Thymus (tissue), 11 donors: ENCODE measurements around the gene CHST9. TPM values are rescaled to one million over a fixed set of nuclear protein-coding genes. Genes with fewer than 3 reads are reported as not detected.

Experiments
- DNase-seq, 9 donors: peaks; one replicate each; pipeline ENCODE4 v3.0.0-alpha.2; 2013; ENCODE audit warnings: low spot score in 9 of 9, low read depth in 6 of 9, missing footprints in 1 of 9
- H3K27ac ChIP-seq, 2 donors: one replicate each; pipeline ENCODE4 v1.5.1; 2013; ENCODE audit warnings: control low read depth in 1 of 2, low read depth in 1 of 2, low read length in 1 of 2, mild to moderate bottlenecking in 1 of 2, moderate library complexity in 1 of 2
- H3K27me3 ChIP-seq, 2 donors: one replicate each; pipeline ENCODE4 v1.5.1; 2013; ENCODE audit warnings: low read length in 1 of 2; ENCODE audit not compliant: control insufficient read depth in 2 of 2, insufficient read depth in 1 of 2
- H3K36me3 ChIP-seq, 2 donors: one replicate each; pipeline ENCODE4 v1.5.1; 2013; ENCODE audit warnings: low read length in 1 of 2, mild to moderate bottlenecking in 1 of 2, moderate library complexity in 1 of 2; ENCODE audit not compliant: control insufficient read depth in 2 of 2, insufficient read depth in 2 of 2
- H3K4me1 ChIP-seq, 2 donors: one replicate each; pipeline ENCODE4 v1.5.1; 2013; ENCODE audit warnings: low read length in 2 of 2; ENCODE audit not compliant: control insufficient read depth in 2 of 2, insufficient read depth in 2 of 2
- H3K4me3 ChIP-seq, 2 donors: one replicate each; pipeline ENCODE4 v1.5.1; 2013; ENCODE audit warnings: low read length in 2 of 2, control low read depth in 1 of 2, mild to moderate bottlenecking in 1 of 2
- H3K9me3 ChIP-seq, 2 donors: one replicate each; pipeline ENCODE4 v1.5.1; 2013; ENCODE audit warnings: low read length in 1 of 2, mild to moderate bottlenecking in 1 of 2; ENCODE audit not compliant: control insufficient read depth in 2 of 2, insufficient read depth in 1 of 2
- WGBS: extraction: QIAGEN DNeasy Blood & Tissue Kit; methylation state at CpG from one replicate; pipeline ENCODE4 v1.1.7; 2013; 5-methylcytosine and 5-hydroxymethylcytosine counted together
- polyA plus RNA-seq: library from polyadenylated mRNA; stranded (reverse); fragments of 200-250 nt; gene quantifications from one replicate; pipeline ENCODE4 v1.2.3, GENCODE V29; 2013
- total RNA-seq: library from RNA; stranded (reverse); fragments of 120-200 nt; gene quantifications from one replicate; pipeline ENCODE4 v1.2.4, GENCODE V29; 2013
- donor health status: healthy.

The CHST9 gene
- total and polyA plus RNA-seq, 2 donors = 0.24 to 0.87 TPM

- no peaks in the 10 kb centered on the region for H3K36me3 ChIP-seq
- no peaks in the 10 kb centered on the region for H3K4me1 ChIP-seq
- H3K9me3 ChIP-seq = no peaks in the 10 kb centered on the region
- H3K27me3 ChIP-seq = peaks cover 5 to 34% of the 10 kb centered on the region in 2 donors
- H3K27ac ChIP-seq = no peak overlapping the region
- WGBS = 87% methylated on average over 4 of the region's 4 CpGs
- DNase-seq = no peak
- H3K4me3 ChIP-seq = no peak overlapping the region
Measured at GRCh38 chr18:26867471-26867870, 317.6 kb downstream of the CHST9 start.

- Histone ChIP-seq H3K4me3 (no peak within 1 kb of the TSS), H3K27ac (no peak within 1 kb of the TSS)
Measured at GRCh38 chr18:26865557-26865956, 319.6 kb downstream of the CHST9 start, which contains the start of gene AQP4. AQP4 (minus strand) TSS chr18:26865707; CDS start chr18:26865689, 18 bp downstream.

GRCh38 chr18:26864658-26865057 lies 320.4 kb downstream of the CHST9 start:
- no peaks in the 10 kb centered on the region for H3K4me1 ChIP-seq
- H3K4me3 ChIP-seq = no peak overlapping the region
- DNase-seq = no peak
- peaks cover 7 to 43% of the 10 kb centered on the region in 2 donors for H3K27me3 ChIP-seq
- H3K36me3 ChIP-seq = no peaks in the 10 kb centered on the region
- H3K27ac ChIP-seq = no peak overlapping the region
- 67% methylated on average over 7 of the region's 7 CpGs for WGBS
- H3K9me3 ChIP-seq = no peaks in the 10 kb centered on the region

More at GRCh38 chr18:26865557-26865956, 319.6 kb downstream of the CHST9 start, which contains the start of gene AQP4:
- no peak for DNase-seq
- WGBS = 83% methylated on average over 5 of the region's 5 CpGs
- H3K9me3 ChIP-seq = no peaks in the 10 kb centered on the region
- H3K4me1 ChIP-seq = no peaks in the 10 kb centered on the region
- H3K36me3 ChIP-seq = no peaks in the 10 kb centered on the region
- H3K27me3 ChIP-seq = peaks cover 7 to 42% of the 10 kb centered on the region in 2 donors

- no peaks in the 10 kb centered on the region for H3K9me3 ChIP-seq
- no peaks in the 10 kb centered on the region for H3K36me3 ChIP-seq
- no peaks in the 10 kb centered on the region for H3K4me1 ChIP-seq
- peaks cover 7 to 43% of the 10 kb centered on the region in 2 donors for H3K27me3 ChIP-seq
- no peak overlapping the region for H3K4me3 ChIP-seq
- 28% methylated on average over 9 of the region's 9 CpGs for WGBS
- DNase-seq = no peak
- no peak overlapping the region for H3K27ac ChIP-seq
Measured at GRCh38 chr18:26863921-26864497, 321.1 kb downstream of the CHST9 start.

- Histone ChIP-seq H3K27ac (no peak overlapping the region), H3K4me3 (no peak overlapping the region), H3K4me1 (no peaks in the 10 kb centered on the region), H3K36me3 (no peaks in the 10 kb centered on the region), H3K9me3 (no peaks in the 10 kb centered on the region), H3K27me3 (peaks cover 7 to 43% of the 10 kb centered on the region in 2 donors)
- DNase-seq = no peak
- 7% methylated on average over 40 of the region's 40 CpGs for WGBS
Measured at GRCh38 chr18:26863122-26863879, 321.8 kb downstream of the CHST9 start.

- no peak for DNase-seq
- Histone ChIP-seq H3K27me3 (peaks cover 7 to 41% of the 10 kb centered on the region in 2 donors), H3K9me3 (no peaks in the 10 kb centered on the region), H3K4me1 (no peaks in the 10 kb centered on the region), H3K4me3 (no peak overlapping the region), H3K36me3 (no peaks in the 10 kb centered on the region), H3K27ac (no peak overlapping the region)
- WGBS = 93% methylated on average over 5 of the region's 5 CpGs
Measured at GRCh38 chr18:26862084-26862483, 323.0 kb downstream of the CHST9 start.
